ENCODE measurements around the gene MAP2K3.

Gene MAP2K3

DNA sequence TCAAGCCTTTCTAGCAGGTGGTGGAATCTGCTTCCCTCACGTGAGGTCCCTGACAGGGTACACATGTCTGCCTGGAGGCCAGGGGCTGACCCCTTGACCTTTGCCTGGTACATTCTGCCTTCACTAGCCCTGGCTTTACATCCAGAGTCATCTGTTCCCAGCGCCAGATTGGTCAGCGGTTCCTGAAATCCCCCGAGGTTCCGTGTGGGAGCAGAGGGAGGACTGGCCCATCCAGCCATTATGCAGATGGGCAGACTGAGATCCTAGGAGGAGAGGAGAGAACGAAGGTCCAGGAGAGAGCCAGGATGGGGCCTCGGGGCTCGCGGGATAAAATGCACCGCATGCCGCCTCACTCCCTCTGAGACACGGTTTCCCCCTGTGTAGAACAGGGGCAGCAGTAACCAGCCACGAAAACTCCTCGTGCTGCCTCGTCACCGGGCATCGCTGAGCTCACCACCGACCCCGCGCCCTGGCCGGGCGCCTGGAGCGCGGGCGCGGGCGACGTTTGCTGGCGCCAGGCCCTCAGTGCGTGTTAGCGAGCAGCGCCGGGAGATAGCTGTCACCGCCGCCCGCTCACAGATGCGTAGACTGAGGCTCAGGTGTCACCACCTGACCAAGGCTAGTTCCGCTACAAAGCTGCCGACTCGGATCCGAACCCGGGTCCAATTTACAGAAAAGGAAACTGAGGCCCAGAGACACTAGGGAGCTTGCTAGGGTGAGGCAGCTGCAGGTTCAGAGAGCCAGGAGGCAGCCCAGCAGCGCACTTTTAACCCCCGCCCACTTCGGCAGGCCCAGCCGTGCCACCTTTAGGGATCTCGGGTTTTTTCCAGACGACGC is 811 bp upstream of the MAP2K3 start:
- DNase-seq, result peak in 1 of 2 experiments; percentile 40

GRCh38 chr17:21285164-21286065 is 904 bp downstream of the MAP2K3 start:
- no peak for DNase-seq

- DNase-seq, result peak; percentile 30 to 32
These were observed 1.7 kb downstream of the MAP2K3 start for GRCh38 chr17:21286066-21286770.

DNA sequence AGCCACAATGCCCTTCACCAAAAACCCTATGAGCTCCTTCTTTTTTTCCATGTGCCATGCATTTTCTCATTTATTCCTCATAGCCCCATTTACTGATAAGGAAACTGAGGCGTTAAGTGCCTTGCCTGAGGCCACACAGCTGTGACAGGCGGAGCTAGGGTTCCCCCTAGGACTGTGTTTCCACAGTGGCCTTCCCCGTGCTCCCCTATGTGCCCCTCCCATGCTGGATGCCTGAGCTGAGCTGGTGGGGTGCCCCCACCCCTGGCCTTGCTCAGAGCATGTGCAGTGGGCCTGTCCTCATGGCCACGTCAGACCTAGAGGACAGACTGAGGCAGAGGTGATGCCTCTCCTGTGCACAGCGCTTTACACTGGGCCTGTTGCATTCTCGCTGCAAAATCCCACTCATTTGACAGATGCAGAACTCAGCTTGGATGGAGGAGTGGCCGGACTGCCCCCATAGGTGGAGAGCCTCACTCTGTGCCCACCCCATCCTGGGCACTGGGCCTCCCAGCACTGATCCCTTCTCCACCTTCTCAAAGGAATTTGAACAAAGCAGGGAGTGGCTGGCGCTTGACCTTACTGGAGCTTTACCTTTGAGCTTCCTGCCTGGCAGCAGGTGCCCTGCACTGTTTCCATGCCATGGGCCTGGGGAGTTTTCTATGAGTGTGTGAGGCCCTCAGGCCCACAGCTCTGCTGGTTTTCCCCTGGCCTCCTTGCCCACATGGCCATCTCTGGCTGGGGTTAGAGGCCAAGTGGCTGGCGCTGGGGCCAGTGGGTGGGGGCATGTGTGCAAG is 2.6 kb downstream of the MAP2K3 start:
- DNase-seq, result no peak

GRCh38 chr17:21287703-21288449 is 3.4 kb downstream of the MAP2K3 start:
- peak; percentile 75 to 81 for DNase-seq

GRCh38 chr17:21288571-21289017 is 4.1 kb downstream of the MAP2K3 start:
- no peak for DNase-seq

- no peak for DNase-seq
These were observed 4.8 kb downstream of the MAP2K3 start for GRCh38 chr17:21289175-21289901.

- DNase-seq, result no peak
These were observed 5.5 kb downstream of the MAP2K3 start for GRCh38 chr17:21289902-21290571.

GRCh38 chr17:21291357-21291756 is 6.8 kb downstream of the MAP2K3 start:
- no peak for DNase-seq

- DNase-seq, result no peak
These were observed 7.4 kb downstream of the MAP2K3 start for GRCh38 chr17:21291862-21292261.

GRCh38 chr17:21292867-21293830 is 8.6 kb downstream of the MAP2K3 start:
- DNase-seq, result no peak

DNA sequence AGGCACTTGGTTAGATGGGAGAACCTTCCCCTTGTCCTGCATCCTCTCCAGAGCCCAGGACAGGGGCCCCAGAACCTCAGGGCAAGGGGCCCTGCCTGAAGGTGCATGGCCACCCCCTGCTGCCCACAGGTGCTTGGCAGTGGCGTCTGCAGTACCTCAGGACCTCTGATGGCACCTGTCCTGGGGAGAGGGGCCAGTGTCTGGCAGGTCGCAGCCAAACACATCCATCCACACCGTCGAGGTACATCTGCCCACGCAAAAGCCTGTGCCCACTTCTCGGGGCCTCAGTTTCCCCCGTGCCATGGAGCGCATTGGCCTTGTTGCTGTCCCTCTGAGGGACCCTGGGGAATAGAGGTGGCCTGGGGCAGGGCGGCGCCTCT is 9.3 kb downstream of the MAP2K3 start:
- DNase-seq, result no peak

GRCh38 chr17:21294321-21295035 is 10.0 kb downstream of the MAP2K3 start:
- no peak for DNase-seq

GRCh38 chr17:21295036-21295952 is 10.8 kb downstream of the MAP2K3 start:
- DNase-seq, result no peak

GRCh38 chr17:21296097-21297025 is 11.8 kb downstream of the MAP2K3 start:
- no peak for DNase-seq

- DNase-seq, result no peak
These were observed 12.6 kb downstream of the MAP2K3 start for GRCh38 chr17:21297026-21297520.

All from Kasumi-1 (cell line).